Measurements from ENCODE around the gene SLC6A20.

The SLC6A20 gene

GRCh38 chr3:45716790-45717336 is 79.5 kb downstream of the SLC6A20 start:
- TF ChIP-seq GATA1 (IDR thresholded peaks at IDR 0.05; ENCODE audit: low read depth, low read length) (no peak), POLR2A (IDR thresholded peaks at IDR 0.05; ENCODE audit: low read length) (no peak)
- peak; percentile 6 to 49 for DNase-seq

- DNase-seq = peak in 1 of 2 experiments; percentile 27
- TF ChIP-seq POLR2A (IDR thresholded peaks at IDR 0.05; ENCODE audit: low read length) = no peak
- no peak for TF ChIP-seq GATA1 (IDR thresholded peaks at IDR 0.05; ENCODE audit: low read depth, low read length)
Measured at GRCh38 chr3:45715945-45716344, 80.4 kb downstream of the SLC6A20 start.

- no peak for DNase-seq
- TF ChIP-seq GATA1 (IDR thresholded peaks at IDR 0.05; ENCODE audit: low read depth, low read length) = no peak
- TF ChIP-seq POLR2A (IDR thresholded peaks at IDR 0.05; ENCODE audit: low read length) = no peak
Measured at GRCh38 chr3:45712434-45713110, 83.8 kb downstream of the SLC6A20 start.

GRCh38 chr3:45711931-45712330 is 84.4 kb downstream of the SLC6A20 start:
- TF ChIP-seq GATA1 (IDR thresholded peaks at IDR 0.05; ENCODE audit: low read depth, low read length) (no peak), POLR2A (IDR thresholded peaks at IDR 0.05; ENCODE audit: low read length) (no peak)
- DNase-seq = no peak

GRCh38 chr3:45705839-45706808 is 90.2 kb downstream of the SLC6A20 start:
- no peak for TF ChIP-seq POLR2A (IDR thresholded peaks at IDR 0.05; ENCODE audit: low read length)
- no peak for TF ChIP-seq GATA1 (IDR thresholded peaks at IDR 0.05; ENCODE audit: low read depth, low read length)
- no peak for DNase-seq
